Keratinocyte (primary cell): ENCODE data around the gene KLHL6. TPM values are rescaled to one million over a fixed set of nuclear protein-coding genes. Genes with fewer than 3 reads are reported as not detected.

Experiments
- DNase-seq: peaks from one replicate; pipeline ENCODE4 v3.0.0-alpha.2; 2011; ENCODE audit warnings: low read depth, missing footprints, low spot score
- FAIRE-seq: peaks from 2 replicates; lab custom pipeline; 2011; peaks lifted over from hg19 to GRCh38; lab: Jason Lieb, UNC
- H2AFZ ChIP-seq: 2 replicates; pipeline ENCODE4 v1.6.0; 2012; ENCODE audit warnings: low read length, control low read depth, inconsistent platforms; ENCODE audit not compliant: control insufficient read depth
- H3K27ac ChIP-seq: 2 replicates; pipeline ENCODE4 v1.5.1; 2011; ENCODE audit warnings: low read length; ENCODE audit not compliant: control insufficient read depth, insufficient read depth
- H3K27me3 ChIP-seq: 3 replicates; pipeline ENCODE4 v1.6.0; 2011; ENCODE audit warnings: low read length; ENCODE audit not compliant: control insufficient read depth, insufficient read depth; ENCODE audit errors: extremely low read depth
- H3K36me3 ChIP-seq, 2 experiments: 2 replicates in 1 of 2; 3 replicates in 1 of 2; pipeline ENCODE4 v1.5.1; 2011; ENCODE audit warnings: low read length in 2 of 2, mild to moderate bottlenecking in 1 of 2; ENCODE audit not compliant: control insufficient read depth in 2 of 2, insufficient read depth in 2 of 2; ENCODE audit errors: extremely low read depth in 1 of 2
- H3K4me1 ChIP-seq: 3 replicates; pipeline ENCODE4 v1.5.1; 2011; ENCODE audit warnings: low read length; ENCODE audit not compliant: control insufficient read depth, insufficient read depth; ENCODE audit errors: extremely low read depth
- H3K4me2 ChIP-seq: 3 replicates; pipeline ENCODE4 v1.6.0; 2011; ENCODE audit warnings: low read depth, low read length; ENCODE audit not compliant: control insufficient read depth, insufficient read depth; ENCODE audit errors: extremely low read depth
- H3K4me3 ChIP-seq, 3 experiments: fragments of 200-600 bp in 1 of 3; sonication (generic) in 1 of 3; 2 replicates in 2 of 3; 3 replicates in 1 of 3; pipeline ENCODE4 v1.5.1; 2011 to 2016; ENCODE audit warnings: low read length in 3 of 3, mild to moderate bottlenecking in 3 of 3, control low read depth in 2 of 3, inconsistent platforms in 1 of 3, low read depth in 1 of 3, mixed read lengths in 1 of 3, mixed run types in 1 of 3, moderate library complexity in 1 of 3; ENCODE audit not compliant: control insufficient read depth in 2 of 3, insufficient read depth in 2 of 3; ENCODE audit errors: extremely low read depth in 1 of 3
- H3K79me2 ChIP-seq: 2 replicates; pipeline ENCODE4 v1.6.0; 2012; ENCODE audit warnings: low read length; ENCODE audit not compliant: control insufficient read depth, insufficient read depth
- H3K9ac ChIP-seq: 3 replicates; pipeline ENCODE4 v1.6.0; 2011; ENCODE audit warnings: low read length; ENCODE audit not compliant: control insufficient read depth, insufficient read depth; ENCODE audit errors: extremely low read depth
- H3K9me1 ChIP-seq: 3 replicates; pipeline ENCODE4 v1.6.0; 2011; ENCODE audit warnings: low read length; ENCODE audit not compliant: control insufficient read depth, insufficient read depth; ENCODE audit errors: extremely low read depth
- H3K9me3 ChIP-seq: 2 replicates; pipeline ENCODE4 v1.5.1; 2012; ENCODE audit warnings: low read depth, low read length; ENCODE audit not compliant: control insufficient read depth
- H4K20me1 ChIP-seq: 3 replicates; pipeline ENCODE4 v1.6.0; 2011; ENCODE audit warnings: low read length; ENCODE audit not compliant: control insufficient read depth, insufficient read depth; ENCODE audit errors: extremely low read depth
- CTCF ChIP-seq, 3 experiments: IDR thresholded peaks in 1 of 3; conservative IDR thresholded peaks in 1 of 3; optimal IDR thresholded peaks in 1 of 3; 2 replicates in 2 of 3; 3 replicates in 1 of 3; pipeline versions ENCODE3 to v1.5.1; 2011; ENCODE audit warnings: low read length in 3 of 3, mild to moderate bottlenecking in 3 of 3, moderate library complexity in 2 of 3, control low read depth in 1 of 3, inconsistent platforms in 1 of 3; ENCODE audit not compliant: insufficient read depth in 2 of 3; ENCODE audit errors: extremely low read depth in 1 of 3
- EZH2 ChIP-seq: IDR thresholded peaks from one replicate; pipeline ENCODE4 v1.6.1; 2012; ENCODE audit warnings: inconsistent platforms, mild to moderate bottlenecking, low read length, moderate library complexity
- dilution Hi-C: fragments of 300-500 bp; cut with MboI; formaldehyde crosslinking; loops from one replicate; pipeline ENCODE4 v1.7.0; 2020; ENCODE audit warnings: low sequenced_read_pairs; ENCODE audit not compliant: extremely low pct_ligation_motif_present
- polyA plus RNA-seq, 5 experiments: library from polyadenylated mRNA; depleted of rRNA in 3 of 5; stranded (reverse) in 3 of 5; stranded (forward) in 1 of 5; unstranded in 1 of 5; fragments of >200 nt; gene quantifications; 1 replicate in 1 of 5; 2 replicates in 3 of 5; 3 replicates in 1 of 5; pipeline versions ENCODE4 v1.2.1 to v1.2.3, GENCODE V29; 2011 to 2012; ENCODE audit warnings: missing spikeins in 2 of 5, low read depth in 1 of 5, low replicate concordance in 1 of 5

The KLHL6 gene
- polyA plus RNA-seq, 1 donor (not counting 4 experiments of a cell fraction or from before 2014, with no cell fraction given), result 0.10 TPM

- dilution Hi-C loops, result no loop called here
- no peak for FAIRE-seq
- Histone ChIP-seq H4K20me1 (no peaks in the 10 kb centered on the region), H3K36me3 (no peaks in the 10 kb centered on the region), H3K4me3 (no peak overlapping the region), H3K4me1 (no peaks in the 10 kb centered on the region), H3K4me2 (no peak overlapping the region), H2AFZ (no peak overlapping the region), H3K9ac (no peak overlapping the region), H3K27me3 (no peaks in the 10 kb centered on the region), H3K79me2 (no peaks in the 10 kb centered on the region), H3K9me3 (no peaks in the 10 kb centered on the region), H3K9me1 (no peaks in the 10 kb centered on the region), H3K27ac (no peak overlapping the region)
- DNase-seq, result no peak
- TF ChIP-seq EZH2 (no peak), CTCF (optimal IDR thresholded peaks at IDR 0.05 in 1 of 3, IDR thresholded peaks at IDR 0.05 in 1 of 3, conservative IDR thresholded peaks at IDR 0.05 in 1 of 3; ENCODE audit: extremely low read depth in 1 of 3, insufficient read depth in 2 of 3, low read length in 3 of 3) (no peak)
Measured at GRCh38 chr3:183506674-183507320, 48.7 kb downstream of the KLHL6 start.

- Histone ChIP-seq H3K79me2 (no peaks in the 10 kb centered on the region), H3K9me1 (no peaks in the 10 kb centered on the region), H3K4me3 (no peak overlapping the region), H3K27me3 (no peaks in the 10 kb centered on the region), H3K36me3 (peaks cover 0 to 1% of the 10 kb centered on the region in 2 experiments), H3K27ac (no peak overlapping the region), H3K4me1 (no peaks in the 10 kb centered on the region), H2AFZ (no peak overlapping the region), H3K9ac (no peak overlapping the region), H3K9me3 (no peaks in the 10 kb centered on the region), H4K20me1 (no peaks in the 10 kb centered on the region), H3K4me2 (no peak overlapping the region)
- FAIRE-seq (no peak), DNase-seq (no peak)
- dilution Hi-C loops, result no loop called here
- TF ChIP-seq CTCF (optimal IDR thresholded peaks at IDR 0.05 in 1 of 3, IDR thresholded peaks at IDR 0.05 in 1 of 3, conservative IDR thresholded peaks at IDR 0.05 in 1 of 3; ENCODE audit: extremely low read depth in 1 of 3, insufficient read depth in 2 of 3, low read length in 3 of 3), result no peak
- no peak for TF ChIP-seq EZH2
Measured at GRCh38 chr3:183504597-183504996, 50.9 kb downstream of the KLHL6 start.
